ENCODE data around the gene NUP50.

Gene NUP50

DNA sequence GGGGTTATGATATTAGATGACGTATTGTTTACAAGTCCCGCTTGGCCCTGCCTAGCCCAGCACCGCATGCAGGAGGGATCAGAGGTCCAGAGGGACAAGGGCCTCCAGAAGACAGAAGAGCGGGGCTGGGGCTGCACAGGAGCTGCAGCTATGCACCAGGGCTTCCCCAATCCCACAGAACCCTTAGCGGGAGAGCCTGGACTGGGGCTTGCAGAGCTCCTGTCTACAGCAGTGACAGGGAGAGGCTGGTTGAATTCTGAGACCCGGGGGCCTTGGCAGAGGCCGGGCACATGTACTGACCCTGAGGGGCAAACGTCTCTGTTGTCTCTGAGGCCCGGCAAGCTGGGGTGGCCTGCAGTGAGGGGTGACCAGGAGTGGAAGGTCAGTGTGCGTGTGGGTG, 70.1 kb downstream of the NUP50 start:
- no peak for DNase-seq

DNA sequence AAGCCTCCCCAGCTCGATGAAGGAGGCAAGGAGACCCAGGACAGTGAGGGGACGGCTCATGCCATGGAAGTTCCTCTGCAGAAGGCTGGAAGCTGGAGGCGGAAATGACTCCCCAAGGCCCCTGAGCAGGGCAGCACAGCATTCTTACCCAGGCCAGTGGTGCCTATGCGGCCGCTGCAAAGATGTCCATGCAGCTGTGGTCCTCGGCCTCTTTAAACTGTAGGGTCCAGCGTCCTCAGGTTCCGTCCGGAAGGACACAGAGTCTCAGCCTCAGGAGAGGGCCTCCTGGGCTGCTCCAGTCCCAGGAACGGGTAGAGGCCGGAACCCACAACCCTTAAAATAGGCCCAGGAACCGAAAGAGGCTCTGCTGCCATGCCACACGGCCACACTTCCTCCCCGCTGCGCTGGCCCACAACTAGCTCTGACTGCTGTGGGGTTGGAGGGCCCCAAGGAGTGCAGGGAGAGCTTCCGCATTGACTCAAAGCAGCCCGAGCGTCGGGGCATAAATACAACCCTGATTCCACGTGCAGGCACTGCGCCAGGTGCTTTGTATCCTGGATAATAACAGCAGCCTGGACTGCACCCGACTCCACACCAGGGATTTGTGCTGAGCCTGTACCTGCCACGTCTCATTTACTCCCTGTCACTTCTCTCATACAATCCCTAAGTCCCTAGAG, 71.5 kb downstream of the NUP50 start:
- DNase-seq = no peak

DNA sequence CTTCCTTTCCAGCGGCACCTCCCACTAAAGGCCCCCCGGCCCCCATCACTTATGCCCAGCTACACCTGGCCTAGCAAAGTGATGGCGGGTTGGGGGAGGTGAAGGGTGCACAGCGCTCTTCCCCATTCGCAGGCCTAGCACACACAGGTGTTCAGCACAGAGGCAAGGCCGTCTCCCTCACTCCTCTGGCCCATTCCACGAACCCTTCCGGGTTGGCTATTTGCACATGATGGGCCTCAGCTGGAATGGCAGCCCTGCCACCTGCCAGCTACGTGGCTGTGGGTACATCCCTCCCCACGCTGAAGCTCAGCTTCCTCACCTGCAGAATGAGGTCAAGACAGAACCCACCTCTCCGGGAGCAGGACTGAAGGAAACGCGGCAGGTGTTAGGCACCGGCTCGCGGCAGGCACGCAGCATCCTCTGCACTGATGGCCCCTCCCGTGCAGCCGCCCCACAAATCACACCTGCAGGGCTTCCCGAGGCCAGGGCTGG, 72.2 kb downstream of the NUP50 start:
- DNase-seq = no peak

DNA sequence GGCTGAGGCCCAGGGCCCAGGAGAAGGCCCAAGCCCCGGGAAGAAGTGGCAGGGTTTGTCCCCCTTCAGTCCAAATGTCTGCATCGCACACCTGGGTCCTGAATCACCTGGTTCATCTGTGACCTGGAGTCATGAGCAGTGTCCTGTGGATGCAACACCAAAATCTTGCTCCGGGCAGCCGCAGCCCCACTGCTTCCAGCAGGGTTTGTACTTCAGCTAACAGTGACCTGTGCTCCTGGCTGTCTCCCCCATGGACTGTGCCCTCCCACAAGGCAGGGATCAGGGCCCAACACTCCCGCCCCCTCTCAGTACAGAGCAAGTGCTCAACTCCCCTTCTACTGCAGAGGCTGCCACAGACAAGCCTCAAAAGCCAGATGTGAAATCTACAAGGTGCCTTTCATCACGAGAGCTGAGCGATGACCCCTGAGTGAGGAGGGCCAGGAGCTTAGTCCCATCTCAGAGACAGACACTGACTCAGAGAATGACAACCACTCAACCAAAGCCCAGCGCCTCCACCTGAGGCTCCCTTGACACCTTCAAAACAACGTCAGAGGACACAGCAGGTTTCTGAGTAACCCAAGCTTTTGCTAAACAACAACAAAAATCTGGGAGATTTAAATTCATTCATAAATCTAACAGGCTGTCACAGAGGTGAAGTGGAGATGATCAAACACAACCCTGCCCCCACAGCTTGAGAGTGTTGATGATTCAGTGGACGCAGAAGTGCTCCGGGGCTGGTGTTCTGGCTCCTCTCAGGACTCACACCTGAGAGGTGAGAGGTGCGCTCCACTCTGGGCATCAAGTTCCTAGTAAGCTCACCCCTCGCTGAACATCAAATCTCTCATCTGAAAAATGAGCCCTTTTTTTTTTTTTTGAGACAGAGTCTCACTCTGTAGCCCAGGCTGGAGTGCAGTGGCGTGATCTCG, 73.6 kb downstream of the NUP50 start:
- no peak for DNase-seq

Measured in activated CD4-positive, alpha-beta T cell treated with anti-CD3 and anti-CD28 coated beads, Interleukin-2, amount 50 U/mL, for 1 hour (primary cell).